H1 (cell line): ENCODE data around the gene PSMB11. TPM values are rescaled to one million over a fixed set of nuclear protein-coding genes. Genes with fewer than 3 reads are reported as not detected.

ENCODE experiments used
- BRCA1 ChIP-seq: IDR thresholded peaks from 2 replicates; pipeline ENCODE4 v1.6.1; 2012; ENCODE audit warnings: low read depth, low read length, improper control_type of control experiment
- CEBPB ChIP-seq: IDR thresholded peaks from 2 replicates; pipeline ENCODE4 v1.6.1; 2012; ENCODE audit warnings: low read depth, low read length
- CHD2 ChIP-seq: IDR thresholded peaks from 2 replicates; pipeline ENCODE4 v1.6.1; 2012; ENCODE audit warnings: low read length, improper control_type of control experiment
- CTCF ChIP-seq, 3 experiments: IDR thresholded peaks; 1 replicate in 2 of 3; 2 replicates in 1 of 3; pipeline versions ENCODE4 v1.5.1 to v1.6.1; 2011; ENCODE audit warnings: low read length in 3 of 3, mild to moderate bottlenecking in 3 of 3, inconsistent platforms in 2 of 3, low read depth in 1 of 3, moderate library complexity in 1 of 3; ENCODE audit not compliant: insufficient read depth in 1 of 3; ENCODE audit errors: control extremely low read depth in 1 of 3
- EP300 ChIP-seq, 2 experiments: IDR thresholded peaks; 1 replicate in 1 of 2; 2 replicates in 1 of 2; pipeline ENCODE4 v1.6.1; 2011 to 2012; ENCODE audit warnings: low read depth in 2 of 2, low read length in 2 of 2, mild to moderate bottlenecking in 2 of 2, borderline replicate concordance in 1 of 2, inconsistent platforms in 1 of 2, moderate library complexity in 1 of 2
- EZH2 ChIP-seq: fragments of 200-600 bp; sonication (generic); IDR thresholded peaks from 2 replicates; pipeline ENCODE4 v1.7.1; 2012; ENCODE audit warnings: low read depth, mild to moderate bottlenecking, moderate library complexity, low read length, inconsistent platforms; ENCODE audit not compliant: severe bottlenecking
- HDAC2 ChIP-seq, 2 experiments: fragments of 300-600 bp in 1 of 2; sonication (generic) in 1 of 2; IDR thresholded peaks; 2 replicates each; pipeline ENCODE4 v1.6.1; 2011 to 2012; ENCODE audit warnings: low read depth in 2 of 2, low read length in 2 of 2, mild to moderate bottlenecking in 2 of 2, moderate library complexity in 2 of 2, borderline replicate concordance in 1 of 2, inconsistent platforms in 1 of 2
- HDAC6 ChIP-seq: IDR thresholded peaks from one replicate; pipeline ENCODE4 v1.7.1; 2012; ENCODE audit warnings: low read depth, mild to moderate bottlenecking, inconsistent platforms, low read length, moderate library complexity
- JUN ChIP-seq: IDR thresholded peaks from 2 replicates; pipeline ENCODE4 v1.6.1; 2011; ENCODE audit warnings: low read depth, mild to moderate bottlenecking, improper control_type of control experiment, low read length
- KDM1A ChIP-seq: fragments of 200-600, 300-600 bp; sonication (generic); IDR thresholded peaks from 2 replicates; pipeline ENCODE4 v1.7.1; 2016; ENCODE audit warnings: mild to moderate bottlenecking, low read length, borderline replicate concordance
- KDM4A ChIP-seq: IDR thresholded peaks from one replicate; pipeline ENCODE4 v1.7.1; 2012; ENCODE audit warnings: low read depth, mild to moderate bottlenecking, moderate library complexity, low read length, inconsistent platforms; ENCODE audit not compliant: severe bottlenecking
- KDM5A ChIP-seq: fragments of 200-600 bp; IDR thresholded peaks from 2 replicates; pipeline ENCODE4 v1.7.1; 2012; ENCODE audit warnings: mild to moderate bottlenecking, low read length, inconsistent platforms, mixed read lengths
- MAX ChIP-seq: IDR thresholded peaks from 2 replicates; pipeline ENCODE4 v1.6.1; 2012; ENCODE audit warnings: inconsistent platforms
- POLR2A ChIP-seq, 2 experiments: IDR thresholded peaks; 1 replicate in 1 of 2; 2 replicates in 1 of 2; pipeline ENCODE4 v1.6.1; 2011; ENCODE audit warnings: low read depth in 2 of 2, low read length in 2 of 2, mild to moderate bottlenecking in 2 of 2; ENCODE audit errors: control extremely low read depth in 1 of 2
- POLR2AphosphoS5 ChIP-seq: IDR thresholded peaks from 2 replicates; pipeline ENCODE4 v1.6.1; 2011; ENCODE audit warnings: low read depth, low read length
- RXRA ChIP-seq: IDR thresholded peaks from 2 replicates; pipeline ENCODE4 v1.6.1; 2011; ENCODE audit warnings: low read depth, mild to moderate bottlenecking, low read length, moderate library complexity; ENCODE audit not compliant: insufficient read depth
- SIN3A ChIP-seq, 2 experiments: IDR thresholded peaks in 1 of 2; conservative IDR thresholded peaks in 1 of 2; 2 replicates each; pipeline ENCODE4 v1.6.1; 2011 to 2012; ENCODE audit warnings: low read length in 2 of 2, improper control_type of control experiment in 1 of 2, low read depth in 1 of 2, mild to moderate bottlenecking in 1 of 2
- SIRT6 ChIP-seq: IDR thresholded peaks from one replicate; pipeline ENCODE4 v1.7.1; 2012; ENCODE audit warnings: low read length, inconsistent platforms
- TBP ChIP-seq: IDR thresholded peaks from 2 replicates; pipeline ENCODE4 v1.6.1; 2011; ENCODE audit warnings: low read depth, low read length, improper control_type of control experiment
- TCF12 ChIP-seq: IDR thresholded peaks from 2 replicates; pipeline ENCODE4 v1.6.1; 2011; ENCODE audit warnings: low read depth, mild to moderate bottlenecking, low read length
- TEAD4 ChIP-seq: IDR thresholded peaks from 2 replicates; pipeline ENCODE4 v1.6.1; 2012; ENCODE audit warnings: low read depth, low read length, inconsistent platforms, mixed read lengths
- YY1 ChIP-seq: IDR thresholded peaks from 2 replicates; pipeline ENCODE4 v1.6.1; 2011; ENCODE audit warnings: low read depth, mild to moderate bottlenecking, low read length
- polyA plus RNA-seq, 7 experiments: library from polyadenylated mRNA; depleted of rRNA in 3 of 7; stranded (reverse) in 5 of 7; unstranded in 2 of 7; fragments of >200 nt in 5 of 7; fragments of 200-250 nt in 2 of 7; gene quantifications; 1 replicate in 5 of 7; 2 replicates in 1 of 7; 4 replicates in 1 of 7; pipeline versions ENCODE4 v1.2.1 to v1.2.3, GENCODE V29; 2011 to 2013; ENCODE audit warnings: missing spikeins in 2 of 7, mixed read lengths in 2 of 7
- total RNA-seq: library from RNA; stranded (reverse); fragmentation: NEBNext Ultra II Directional; extraction: Animal tissue kit (Norgen Biotek cat#: 25700); gene quantifications from 2 replicates; pipeline ENCODE4 v1.2.1, GENCODE V29; 2021

PSMB11 gene
- total and polyA plus RNA-seq, 2 of the 8 experiments (the other 6 are each of a cell fraction or from before 2014, with no cell fraction given), result not detected

DNA sequence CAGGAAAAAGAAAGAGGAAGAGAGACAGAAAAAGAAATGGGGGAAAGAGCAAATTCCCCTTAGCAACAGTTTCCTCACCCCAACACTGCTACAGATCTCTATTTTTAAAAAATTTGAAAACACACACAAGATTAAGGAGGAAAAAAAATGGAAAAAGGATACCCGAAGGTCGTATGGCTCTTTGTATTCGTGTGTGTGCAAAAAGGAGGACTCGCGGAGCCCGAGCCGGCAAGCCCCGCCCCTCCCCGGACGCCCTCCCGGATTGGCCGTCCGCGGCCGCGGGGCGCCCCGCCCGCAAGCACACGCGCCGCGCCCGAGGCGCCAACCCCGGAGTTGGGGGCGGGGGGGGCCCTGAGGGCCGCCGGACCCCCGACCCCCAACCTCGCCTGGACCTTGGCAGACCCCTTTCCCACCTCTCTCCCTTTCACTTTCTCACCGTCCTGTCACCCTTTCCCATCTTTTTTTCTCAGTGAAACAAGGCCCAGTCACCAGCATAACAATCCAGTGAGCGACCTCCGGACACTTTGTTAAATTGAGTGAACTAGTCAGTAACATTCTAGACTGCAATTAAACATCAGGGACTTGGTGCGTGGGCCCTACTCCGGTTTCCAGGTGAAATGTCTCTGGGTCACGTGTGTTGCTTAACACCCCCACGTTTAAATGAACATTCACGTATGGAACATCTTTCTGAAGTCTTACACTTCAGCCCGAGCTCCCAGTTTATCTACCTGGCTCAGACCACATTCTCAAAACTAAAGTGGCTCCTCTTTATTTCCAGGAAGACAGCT is 31.9 kb upstream of the PSMB11 start, which contains the start of gene C14orf93 (continued):
- no peak for TF ChIP-seq KDM4A
- TF ChIP-seq BRCA1, result no peak
- TF ChIP-seq CTCF (IDR thresholded peaks at IDR 0.05; ENCODE audit: control extremely low read depth in 1 of 3, insufficient read depth in 1 of 3, low read depth in 1 of 3, low read length in 3 of 3), result no peak
- TF ChIP-seq RXRA, result no peak
- no peak for TF ChIP-seq TEAD4
- no peak for TF ChIP-seq KDM5A
- TF ChIP-seq TCF12, result no peak
- no peak for TF ChIP-seq HDAC6
- no peak for TF ChIP-seq EZH2
- no peak for TF ChIP-seq MAX
- TF ChIP-seq POLR2A (IDR thresholded peaks at IDR 0.05; ENCODE audit: control extremely low read depth in 1 of 2, low read depth in 2 of 2, low read length in 2 of 2), result peak in 1 of 2 experiments; percentile 51; a peak in 1 of 3 replicates
- no peak for TF ChIP-seq POLR2AphosphoS5
- no peak for TF ChIP-seq SIRT6
- peak; percentile 99 for TF ChIP-seq KDM1A
- TF ChIP-seq HDAC2 (IDR thresholded peaks at IDR 0.05; ENCODE audit: borderline replicate concordance in 1 of 2, low read depth in 2 of 2, low read length in 2 of 2), result no peak
- TF ChIP-seq JUN, result no peak
- no peak for TF ChIP-seq YY1
- no peak for TF ChIP-seq EP300 (IDR thresholded peaks at IDR 0.05; ENCODE audit: borderline replicate concordance in 1 of 2, low read depth in 2 of 2, low read length in 2 of 2)
- TF ChIP-seq CEBPB, result no peak
- no peak for TF ChIP-seq CHD2
- TF ChIP-seq SIN3A (conservative IDR thresholded peaks at IDR 0.05 in 1 of 2, IDR thresholded peaks at IDR 0.05 in 1 of 2; ENCODE audit: low read depth in 1 of 2, low read length in 2 of 2), result no peak
- peak; percentile 43; the same call in 1 of the 2 replicates for TF ChIP-seq TBP
